ENCODE results near the gene GALNT13.

DNA sequence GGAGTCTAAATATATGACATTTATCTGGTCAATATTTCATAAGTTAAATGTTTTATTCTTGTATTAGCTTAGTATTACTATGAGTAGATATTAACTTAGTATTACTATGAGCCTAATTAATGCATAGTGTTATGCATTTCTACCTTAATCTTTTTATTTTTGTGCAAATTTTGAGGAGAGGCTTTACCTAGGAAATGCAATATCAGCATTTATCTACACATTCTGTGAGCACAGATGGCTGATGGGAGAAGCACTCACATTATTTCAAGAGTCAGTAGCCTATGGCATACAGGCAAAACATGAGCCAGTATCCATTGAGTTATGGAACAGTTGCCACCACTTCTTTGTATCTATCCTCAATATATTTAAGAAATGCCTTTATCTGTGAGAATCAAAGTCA lies 422.1 kb downstream of the GALNT13 start:
- TF ChIP-seq, protein P1, sequence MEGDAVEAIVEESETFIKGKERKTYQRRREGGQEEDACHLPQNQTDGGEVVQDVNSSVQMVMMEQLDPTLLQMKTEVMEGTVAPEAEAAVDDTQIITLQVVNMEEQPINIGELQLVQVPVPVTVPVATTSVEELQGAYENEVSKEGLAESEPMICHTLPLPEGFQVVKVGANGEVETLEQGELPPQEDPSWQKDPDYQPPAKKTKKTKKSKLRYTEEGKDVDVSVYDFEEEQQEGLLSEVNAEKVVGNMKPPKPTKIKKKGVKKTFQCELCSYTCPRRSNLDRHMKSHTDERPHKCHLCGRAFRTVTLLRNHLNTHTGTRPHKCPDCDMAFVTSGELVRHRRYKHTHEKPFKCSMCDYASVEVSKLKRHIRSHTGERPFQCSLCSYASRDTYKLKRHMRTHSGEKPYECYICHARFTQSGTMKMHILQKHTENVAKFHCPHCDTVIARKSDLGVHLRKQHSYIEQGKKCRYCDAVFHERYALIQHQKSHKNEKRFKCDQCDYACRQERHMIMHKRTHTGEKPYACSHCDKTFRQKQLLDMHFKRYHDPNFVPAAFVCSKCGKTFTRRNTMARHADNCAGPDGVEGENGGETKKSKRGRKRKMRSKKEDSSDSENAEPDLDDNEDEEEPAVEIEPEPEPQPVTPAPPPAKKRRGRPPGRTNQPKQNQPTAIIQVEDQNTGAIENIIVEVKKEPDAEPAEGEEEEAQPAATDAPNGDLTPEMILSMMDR (conservative IDR thresholded peaks at IDR 0.05; ENCODE audit: low read length), result no peak
- TF ChIP-seq EZH2phosphoT487 (IDR thresholded peaks at IDR 0.05; ENCODE audit: borderline replicate concordance, low read depth, low read length), result no peak

Measured in OCI-LY7 (cell line).